ENCODE results near the gene AQP6. TPM values are rescaled to one million over a fixed set of nuclear protein-coding genes. Genes with fewer than 3 reads are reported as not detected.

The AQP6 gene
- total RNA-seq, 4 donors from 2014 or later, result not detected

DNA sequence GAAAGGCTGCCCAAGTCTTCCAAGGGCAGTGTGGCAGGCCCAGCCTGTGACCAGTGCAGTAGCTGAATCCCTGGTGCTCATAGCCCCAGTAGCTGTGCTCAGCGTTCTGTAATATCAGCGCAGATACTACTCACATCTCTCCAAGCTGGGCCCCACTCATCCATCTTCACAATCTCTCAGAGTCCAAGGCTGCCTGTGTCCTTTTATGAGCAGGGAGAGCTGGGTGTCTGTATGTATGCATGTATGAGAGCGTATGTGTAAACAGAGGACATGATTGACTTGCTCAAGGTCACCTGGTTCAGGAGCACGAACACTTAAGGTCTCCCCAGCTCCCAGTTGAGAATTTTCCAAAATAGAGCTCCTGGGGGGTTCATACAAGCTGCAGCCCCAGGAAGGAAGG lies 5.4 kb downstream of the AQP6 start:
- H3K27me3 ChIP-seq, result no peaks in the 10 kb centered on the region
- no peaks in the 10 kb centered on the region for H3K4me1 ChIP-seq
- no peaks in the 10 kb centered on the region for H3K9me3 ChIP-seq
- WGBS, 2 donors, result 84 to 87% methylated on average over 4 of the region's 4 CpGs
- H3K36me3 ChIP-seq, result no peaks in the 10 kb centered on the region
- no peak overlapping the region for H3K27ac ChIP-seq
- TF ChIP-seq, protein P1, sequence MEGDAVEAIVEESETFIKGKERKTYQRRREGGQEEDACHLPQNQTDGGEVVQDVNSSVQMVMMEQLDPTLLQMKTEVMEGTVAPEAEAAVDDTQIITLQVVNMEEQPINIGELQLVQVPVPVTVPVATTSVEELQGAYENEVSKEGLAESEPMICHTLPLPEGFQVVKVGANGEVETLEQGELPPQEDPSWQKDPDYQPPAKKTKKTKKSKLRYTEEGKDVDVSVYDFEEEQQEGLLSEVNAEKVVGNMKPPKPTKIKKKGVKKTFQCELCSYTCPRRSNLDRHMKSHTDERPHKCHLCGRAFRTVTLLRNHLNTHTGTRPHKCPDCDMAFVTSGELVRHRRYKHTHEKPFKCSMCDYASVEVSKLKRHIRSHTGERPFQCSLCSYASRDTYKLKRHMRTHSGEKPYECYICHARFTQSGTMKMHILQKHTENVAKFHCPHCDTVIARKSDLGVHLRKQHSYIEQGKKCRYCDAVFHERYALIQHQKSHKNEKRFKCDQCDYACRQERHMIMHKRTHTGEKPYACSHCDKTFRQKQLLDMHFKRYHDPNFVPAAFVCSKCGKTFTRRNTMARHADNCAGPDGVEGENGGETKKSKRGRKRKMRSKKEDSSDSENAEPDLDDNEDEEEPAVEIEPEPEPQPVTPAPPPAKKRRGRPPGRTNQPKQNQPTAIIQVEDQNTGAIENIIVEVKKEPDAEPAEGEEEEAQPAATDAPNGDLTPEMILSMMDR (IDR thresholded peaks at IDR 0.05), result no peak
- TF ChIP-seq POLR2A (IDR thresholded peaks at IDR 0.05), result no peak
- H3K4me3 ChIP-seq (replicated peaks in 1 of 3), result no peak overlapping the region
- intact Hi-C loops (cut with DNase I), result no loop called here
- DNase-seq, result no peak

DNA sequence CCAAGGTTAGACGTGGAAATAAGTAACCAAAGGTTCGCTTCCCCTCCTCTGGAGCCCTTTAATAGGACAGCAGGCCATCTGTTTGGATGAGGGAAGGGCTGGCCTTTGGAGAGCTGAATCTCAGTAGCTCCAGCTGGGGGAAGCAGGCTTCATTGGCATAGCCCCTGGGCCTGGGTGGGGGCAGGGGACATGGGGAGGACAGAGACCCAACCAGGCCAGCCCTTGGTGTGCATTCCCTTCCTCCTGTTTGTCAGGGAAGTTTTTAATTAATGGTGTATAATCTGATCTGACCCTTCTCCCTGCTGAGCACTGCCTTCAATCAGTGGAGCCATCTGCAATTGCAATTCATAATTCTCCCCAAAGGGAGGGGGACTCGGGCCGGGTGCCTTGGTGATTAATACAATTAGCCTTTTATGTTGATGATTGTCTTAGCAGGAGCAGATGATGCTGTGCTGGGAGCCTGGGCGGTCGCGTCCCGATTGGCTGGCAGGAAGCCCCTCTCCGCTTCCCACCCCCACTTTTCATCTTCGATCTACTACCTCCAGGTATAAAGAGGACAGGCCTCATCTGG lies 6.4 kb downstream of the AQP6 start:
- Histone ChIP-seq H3K27ac (no peak overlapping the region), H3K36me3 (no peaks in the 10 kb centered on the region), H3K9me3 (no peaks in the 10 kb centered on the region), H3K4me1 (no peaks in the 10 kb centered on the region), H3K4me3 (replicated peaks in 1 of 3) (no peak overlapping the region), H3K27me3 (no peaks in the 10 kb centered on the region)
- no peak for DNase-seq
- intact Hi-C loops (cut with DNase I), result no loop called here
- TF ChIP-seq, protein P1 (IDR thresholded peaks at IDR 0.05), result no peak
- no peak for TF ChIP-seq POLR2A (IDR thresholded peaks at IDR 0.05)
- 89% methylated on average over 10 of the region's 10 CpGs for WGBS, 2 donors

GRCh38 chr12:49979791-49980190 lies 7.0 kb downstream of the AQP6 start:
- TF ChIP-seq POLR2A (IDR thresholded peaks at IDR 0.05), result no peak
- TF ChIP-seq, protein P1 (IDR thresholded peaks at IDR 0.05), result no peak
- intact Hi-C loops (cut with DNase I), result no loop called here
- Histone ChIP-seq H3K27me3 (no peaks in the 10 kb centered on the region), H3K27ac (no peak overlapping the region), H3K9me3 (no peaks in the 10 kb centered on the region), H3K4me3 (replicated peaks in 1 of 3) (no peak overlapping the region), H3K4me1 (no peaks in the 10 kb centered on the region), H3K36me3 (no peaks in the 10 kb centered on the region)
- 85 to 90% methylated on average over 3 of the region's 3 CpGs for WGBS, 2 donors
- DNase-seq, result no peak

GRCh38 chr12:49980501-49981349 lies 8.0 kb downstream of the AQP6 start:
- DNase-seq, result no peak
- Histone ChIP-seq H3K36me3 (no peaks in the 10 kb centered on the region), H3K9me3 (no peaks in the 10 kb centered on the region), H3K27ac (no peak overlapping the region), H3K4me1 (no peaks in the 10 kb centered on the region), H3K4me3 (replicated peaks in 1 of 3) (no peak overlapping the region), H3K27me3 (no peaks in the 10 kb centered on the region)
- 85 to 86% methylated on average over 10 of the region's 10 CpGs for WGBS, 2 donors
- TF ChIP-seq, protein P1 (IDR thresholded peaks at IDR 0.05), result no peak
- no peak for TF ChIP-seq POLR2A (IDR thresholded peaks at IDR 0.05)
- intact Hi-C loops (cut with DNase I), result no loop called here
